Calu3 (cell line): ENCODE data around the gene PAIP1. TPM values are rescaled to one million over a fixed set of nuclear protein-coding genes. Genes with fewer than 3 reads are reported as not detected.
A peak's percentile ranks its signal among the peaks of the same experiment; 100 is the strongest.
"Not testable (repeated sequence)": the region's sequence is repeated elsewhere in the genome, so short reads cannot be mapped to it uniquely, and the experiment has no call there.

Source experiments
- BruUV-seq: library from RNA; stranded (reverse); fragments of 400-500 nt; replicated peaks from 2 replicates; lab custom pipeline; 2021; lab: Mats Ljungman, UMichigan
- CTCF ChIA-PET: fragments of 300-600 bp; sonication (Branson Sonifier 250); formaldehyde crosslinking; loops from one replicate; lab custom pipeline; 2022; ENCODE audit warnings: antibody characterized with exemption; lab: Charles Lee
- DNase-seq: peaks from one replicate; pipeline ENCODE4 v3.0.0; 2022
- H3K27ac Mint-ChIP-seq: one replicate; pipeline ENCODE4 v1.8.0; 2022; ENCODE audit warnings: mixed read lengths; ENCODE audit not compliant: unreplicated experiment
- H3K27me3 Mint-ChIP-seq: one replicate; pipeline ENCODE4 v1.8.0; 2022; ENCODE audit warnings: mixed read lengths; ENCODE audit not compliant: unreplicated experiment
- H3K36me3 Mint-ChIP-seq: one replicate; pipeline ENCODE4 v1.8.0; 2022; ENCODE audit warnings: mild to moderate bottlenecking, moderate library complexity, mixed read lengths; ENCODE audit not compliant: insufficient read depth, unreplicated experiment
- H3K4me1 Mint-ChIP-seq: one replicate; pipeline ENCODE4 v1.8.0; 2022; ENCODE audit warnings: mild to moderate bottlenecking, low read depth, mixed read lengths; ENCODE audit not compliant: unreplicated experiment
- H3K4me3 Mint-ChIP-seq: one replicate; pipeline ENCODE4 v1.8.0; 2022; ENCODE audit warnings: mild to moderate bottlenecking, low read depth, moderate library complexity, mixed read lengths; ENCODE audit not compliant: unreplicated experiment
- H3K9me3 Mint-ChIP-seq: one replicate; pipeline ENCODE4 v1.8.0; 2022; ENCODE audit warnings: low read depth, mixed read lengths; ENCODE audit not compliant: unreplicated experiment
- CTCF ChIP-seq: fragments of 200-600 bp; IDR thresholded peaks from one replicate; pipeline ENCODE4 v1.8.0; 2022; ENCODE audit warnings: antibody characterized with exemption; ENCODE audit not compliant: unreplicated experiment
- intact Hi-C: fragments of 100-400 bp; cut with micrococcal nuclease; formaldehyde crosslinking; loops from one replicate; pipeline ENCODE4 v1.10.0; 2022; ENCODE audit not compliant: unreplicated experiment
- total RNA-seq: library from RNA; stranded (reverse); gene quantifications from 2 replicates; pipeline ENCODE4 v1.2.3, GENCODE V29; 2022

PAIP1 gene
- total RNA-seq, 1 experiment from 2014 or later: 97.4 TPM

DNA sequence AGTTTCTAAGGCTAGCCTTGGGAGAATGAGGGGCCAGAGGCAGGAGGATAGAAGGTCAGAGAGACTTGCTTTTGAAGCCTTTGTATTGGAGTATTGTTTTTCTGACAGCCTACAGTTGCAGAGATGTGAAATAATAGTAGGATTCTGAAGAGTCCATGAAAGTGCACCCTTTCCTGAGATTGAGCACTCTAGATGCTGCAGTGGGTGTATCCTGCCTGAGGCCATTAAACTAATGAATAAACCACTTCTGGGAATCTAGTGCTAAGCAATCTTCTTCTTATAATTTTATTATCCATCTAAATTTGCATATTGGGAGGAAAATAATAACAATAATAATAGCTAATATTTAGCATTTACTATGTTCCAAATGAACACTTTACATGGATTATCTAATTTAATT lies 26.8 kb upstream of the PAIP1 start:
- CTCF ChIA-PET: no interaction called here
- no peak for TF ChIP-seq CTCF
- H3K36me3 Mint-ChIP-seq: no peaks in the 10 kb centered on the region
- DNase-seq: no peak
- H3K4me1 Mint-ChIP-seq: peaks cover 9% of the 10 kb centered on the region
- BruUV-seq: no TSS peak
- no peak overlapping the region for H3K27ac Mint-ChIP-seq
- intact Hi-C loops: no loop called here
- H3K9me3 Mint-ChIP-seq: no peaks in the 10 kb centered on the region
- H3K27me3 Mint-ChIP-seq: no peaks in the 10 kb centered on the region
- no peak overlapping the region for H3K4me3 Mint-ChIP-seq

GRCh38 chr5:43582082-43583005 lies 25.5 kb upstream of the PAIP1 start:
- no peak for DNase-seq
- no peaks in the 10 kb centered on the region for H3K9me3 Mint-ChIP-seq
- no TSS peak for BruUV-seq
- peaks cover 9% of the 10 kb centered on the region for H3K4me1 Mint-ChIP-seq
- no peaks in the 10 kb centered on the region for H3K36me3 Mint-ChIP-seq
- no peaks in the 10 kb centered on the region for H3K27me3 Mint-ChIP-seq
- H3K4me3 Mint-ChIP-seq: no peak overlapping the region
- H3K27ac Mint-ChIP-seq: peak overlapping the region; percentile 2
- intact Hi-C loops: no loop called here
- CTCF ChIA-PET: no interaction called here
- no peak for TF ChIP-seq CTCF

GRCh38 chr5:43581398-43581797 lies 24.5 kb upstream of the PAIP1 start:
- Mint-ChIP-seq H3K27me3 (no peaks in the 10 kb centered on the region), H3K27ac (no peak overlapping the region), H3K36me3 (no peaks in the 10 kb centered on the region), H3K9me3 (no peaks in the 10 kb centered on the region), H3K4me3 (no peak overlapping the region), H3K4me1 (peaks cover 9% of the 10 kb centered on the region)
- TF ChIP-seq CTCF: no peak
- CTCF ChIA-PET: no interaction called here
- DNase-seq: no peak
- BruUV-seq: no TSS peak
- intact Hi-C loops: no loop called here

- DNase-seq, H3K4me1 Mint-ChIP-seq, H3K27me3 Mint-ChIP-seq, H3K4me3 Mint-ChIP-seq, intact Hi-C loops, H3K9me3 Mint-ChIP-seq, H3K36me3 Mint-ChIP-seq, CTCF ChIA-PET, H3K27ac Mint-ChIP-seq, BruUV-seq: not testable (repeated sequence)
Observed at GRCh38 chr5:43580402-43581210, 23.7 kb upstream of the PAIP1 start.
